Measurements from ENCODE around the gene GLUL. TPM values are rescaled to one million over a fixed set of nuclear protein-coding genes. Genes with fewer than 3 reads are reported as not detected.

GLUL gene
- total RNA-seq, 4 donors from 2014 or later: 379 to 565 (median 483) TPM

DNA sequence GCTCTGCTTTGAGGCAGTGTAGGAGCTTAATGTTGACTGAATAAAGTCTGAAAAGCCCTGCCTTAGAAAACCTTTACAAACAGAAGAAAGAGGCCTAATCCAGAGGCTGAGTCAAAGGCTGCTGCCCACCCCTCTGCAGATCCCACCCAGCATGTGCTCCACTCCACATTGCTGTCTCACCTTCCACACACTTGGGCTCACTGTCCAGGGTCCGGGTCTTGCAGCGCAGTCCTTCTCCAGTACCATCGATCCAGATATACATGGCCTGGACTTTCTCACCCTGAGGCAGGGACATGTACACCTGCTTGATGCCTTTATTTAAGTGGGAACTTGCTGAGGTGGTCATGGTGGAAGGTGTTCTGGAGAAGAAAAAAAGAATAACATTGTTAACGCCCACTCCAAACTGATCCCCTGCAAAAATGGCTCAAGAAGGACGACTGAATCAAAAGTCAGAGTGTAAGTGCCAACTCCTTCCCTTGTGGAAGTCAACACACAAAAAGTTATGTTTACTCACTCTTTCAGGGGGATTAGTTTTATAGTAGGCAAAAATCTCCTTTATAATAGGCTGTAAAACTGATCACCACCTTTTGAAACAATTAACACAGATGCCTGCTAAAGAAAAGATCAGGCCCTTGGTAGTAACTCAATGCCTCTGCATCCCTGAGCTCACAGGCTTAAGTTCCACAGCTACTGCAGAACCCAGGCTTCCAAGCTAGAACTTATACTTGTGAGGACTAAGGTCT, 3.0 kb downstream of the GLUL start:
- Histone ChIP-seq H3K4me3 (peak overlapping the region; percentile 81 to 97), H3K27ac (peak overlapping the region; percentile 98 to 99), H3K36me3 (no peaks in the 10 kb centered on the region), H3K4me1 (no peaks in the 10 kb centered on the region), H3K9me3 (no peaks in the 10 kb centered on the region), H3K27me3 (no peaks in the 10 kb centered on the region)
- no peak for DNase-seq
- no peak for TF ChIP-seq POLR2A (IDR thresholded peaks at IDR 0.05)
- no peak for TF ChIP-seq CTCF (IDR thresholded peaks at IDR 0.05)
- intact Hi-C loops (cut with DNase I; ENCODE audit: low total_unique reads): no loop called here

DNA sequence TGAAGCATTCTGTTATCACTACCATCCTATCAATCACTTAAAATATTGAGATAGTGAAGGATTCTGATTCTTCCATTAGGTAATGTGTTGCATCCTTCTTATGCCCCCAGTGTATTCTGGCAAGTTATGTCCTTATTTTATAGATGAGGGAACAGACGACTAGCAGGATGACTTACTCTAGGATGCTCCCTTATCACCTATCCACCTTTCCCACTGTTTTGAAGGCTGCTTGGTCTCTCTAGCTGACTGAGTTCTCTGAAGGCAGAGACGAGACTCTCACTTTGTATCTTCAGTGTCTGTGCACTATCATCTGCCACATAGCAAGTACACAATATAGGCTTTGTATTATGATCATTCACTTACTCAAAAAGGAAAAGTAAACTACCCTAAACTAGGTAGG, 4.0 kb downstream of the GLUL start:
- H3K4me1 ChIP-seq: no peaks in the 10 kb centered on the region
- no peaks in the 10 kb centered on the region for H3K36me3 ChIP-seq
- intact Hi-C loops (cut with DNase I; ENCODE audit: low total_unique reads): no loop called here

GRCh38 chr1:182386980-182387379, 4.6 kb downstream of the GLUL start:
- intact Hi-C loops (cut with DNase I; ENCODE audit: low total_unique reads): no loop called here
- no peak overlapping the region for H3K27ac ChIP-seq
- TF ChIP-seq POLR2A (IDR thresholded peaks at IDR 0.05): no peak
- TF ChIP-seq CTCF (IDR thresholded peaks at IDR 0.05): no peak
- H3K9me3 ChIP-seq: no peaks in the 10 kb centered on the region
- H3K27me3 ChIP-seq: no peaks in the 10 kb centered on the region
- no peak for DNase-seq
- no peaks in the 10 kb centered on the region for H3K36me3 ChIP-seq
- H3K4me3 ChIP-seq: no peak overlapping the region
- no peaks in the 10 kb centered on the region for H3K4me1 ChIP-seq

More for the DNA sequence above, 4.0 kb downstream of the GLUL start:
- H3K9me3 ChIP-seq: no peaks in the 10 kb centered on the region
- no peak for DNase-seq
- TF ChIP-seq CTCF (IDR thresholded peaks at IDR 0.05) (no peak), POLR2A (IDR thresholded peaks at IDR 0.05) (no peak)
- H3K27ac ChIP-seq: no peak overlapping the region
- H3K4me3 ChIP-seq: peak overlapping the region in 1 of 2 donors; percentile 81
- no peaks in the 10 kb centered on the region for H3K27me3 ChIP-seq

DNA sequence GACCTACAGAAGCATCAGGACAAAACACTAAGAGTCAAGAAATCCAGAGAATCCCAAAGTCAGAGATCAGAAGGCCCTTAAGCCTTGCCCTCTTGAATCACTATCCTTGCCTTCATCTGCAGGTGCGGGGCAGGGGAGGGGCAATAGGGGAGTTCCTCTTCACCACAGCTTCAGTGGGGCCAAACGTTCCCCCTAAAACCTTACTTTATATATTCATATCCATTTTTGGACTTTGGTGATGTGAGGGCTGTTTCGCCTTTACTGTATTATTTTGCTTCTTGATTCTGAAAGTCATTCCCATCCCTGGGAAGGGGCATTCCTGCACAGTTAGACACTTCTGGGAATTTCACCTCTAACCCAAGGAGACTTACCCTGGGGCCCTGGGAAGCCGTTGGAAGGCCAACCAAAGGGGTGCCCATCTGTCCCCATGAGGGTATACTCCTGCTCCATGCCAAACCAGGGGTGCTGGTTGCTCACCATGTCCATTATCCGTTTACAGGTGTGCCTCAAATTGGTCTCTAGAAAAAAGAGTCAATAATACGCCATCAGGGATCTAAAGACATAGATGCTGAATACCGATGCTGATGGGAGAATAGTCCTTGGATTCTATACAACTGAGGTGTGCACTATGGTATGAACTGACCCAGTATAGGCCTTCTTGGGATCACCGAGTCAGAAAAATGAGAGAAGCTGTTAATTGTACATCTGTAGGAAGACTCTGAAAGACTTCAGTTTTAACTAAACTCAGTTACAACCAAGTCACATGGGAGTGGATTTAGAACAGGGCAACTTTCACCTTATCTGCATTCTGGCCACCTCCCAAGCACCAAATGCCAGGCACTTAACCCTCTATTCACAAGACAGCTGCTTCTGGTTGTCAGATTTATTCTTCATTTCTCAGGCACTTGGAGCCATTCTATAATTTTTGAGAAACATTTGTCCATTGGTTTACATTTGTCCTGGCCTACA, 5.4 kb downstream of the GLUL start:
- H3K27ac ChIP-seq: no peak overlapping the region
- TF ChIP-seq CTCF (IDR thresholded peaks at IDR 0.05) (no peak), POLR2A (IDR thresholded peaks at IDR 0.05) (no peak)
- no peak for DNase-seq
- no peaks in the 10 kb centered on the region for H3K36me3 ChIP-seq
- intact Hi-C loops (cut with DNase I; ENCODE audit: low total_unique reads): no loop called here
- no peaks in the 10 kb centered on the region for H3K9me3 ChIP-seq
- H3K4me3 ChIP-seq: no peak overlapping the region
- no peaks in the 10 kb centered on the region for H3K27me3 ChIP-seq
- no peaks in the 10 kb centered on the region for H3K4me1 ChIP-seq

All from uterus (tissue), 4 donors.